Measurements from ENCODE around the gene INPP5F. TPM values are rescaled to one million over a fixed set of nuclear protein-coding genes. Genes with fewer than 3 reads are reported as not detected.
A peak's percentile ranks its signal among the peaks of the same experiment; 100 is the strongest.

INPP5F gene
- total RNA-seq, 6 experiments from 2014 or later: 8.7 to 12.8 (median 12.5) TPM

DNA sequence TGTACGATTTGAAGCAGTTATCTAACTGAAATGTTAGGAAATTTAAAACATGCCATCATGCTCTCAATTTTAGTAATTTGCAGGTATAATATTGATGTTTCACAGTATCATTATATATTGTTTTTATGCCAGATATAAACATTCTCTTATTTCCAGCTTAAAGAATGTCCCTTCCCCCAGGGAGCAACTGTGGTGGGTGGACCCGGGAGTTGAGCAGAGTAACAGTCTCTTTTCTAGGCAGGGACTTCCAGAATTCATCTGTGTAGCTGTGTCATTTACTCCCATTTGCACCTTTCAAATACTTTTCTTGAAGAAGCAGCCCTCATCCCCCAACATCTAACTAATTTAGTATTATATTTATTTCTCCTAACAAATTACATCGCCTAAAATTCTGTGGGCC lies 9.6 kb downstream of the INPP5F start:
- no peak for DNase-seq
- Mint-ChIP-seq H3K4me3 (no peak overlapping the region), H3K36me3 (ENCODE audit: low read depth) (no peaks in the 10 kb centered on the region), H3K9me3 (no peaks in the 10 kb centered on the region), H3K27me3 (ENCODE audit: insufficient read depth) (peaks cover 3% of the 10 kb centered on the region; the same call in 1 of the 2 replicates), H3K4me1 (ENCODE audit: low read depth) (peaks cover 52% of the 10 kb centered on the region), H3K27ac (no peak overlapping the region)
- no peak for TF ChIP-seq CTCF (IDR thresholded peaks at IDR 0.05)

- Mint-ChIP-seq H3K27ac (no peak overlapping the region), H3K36me3 (ENCODE audit: low read depth) (no peaks in the 10 kb centered on the region), H3K9me3 (no peaks in the 10 kb centered on the region), H3K27me3 (ENCODE audit: insufficient read depth) (peaks cover 3% of the 10 kb centered on the region; the same call in 1 of the 2 replicates), H3K4me1 (ENCODE audit: low read depth) (peaks cover 52% of the 10 kb centered on the region), H3K4me3 (no peak overlapping the region)
- no peak for DNase-seq
- no peak for TF ChIP-seq CTCF (IDR thresholded peaks at IDR 0.05)
Measured at GRCh38 chr10:119736220-119736619, 10.4 kb downstream of the INPP5F start.

- H3K27ac Mint-ChIP-seq: peak overlapping the region; percentile 96
- no peaks in the 10 kb centered on the region for H3K36me3 Mint-ChIP-seq (ENCODE audit: low read depth)
- no peaks in the 10 kb centered on the region for H3K9me3 Mint-ChIP-seq
- H3K27me3 Mint-ChIP-seq (ENCODE audit: insufficient read depth): peaks cover 3% of the 10 kb centered on the region; the same call in 1 of the 2 replicates
- H3K4me1 Mint-ChIP-seq (ENCODE audit: low read depth): peaks cover 52% of the 10 kb centered on the region
- peak overlapping the region; percentile 88 for H3K4me3 Mint-ChIP-seq
- TF ChIP-seq CTCF (IDR thresholded peaks at IDR 0.05): no peak
- DNase-seq: no peak
Measured at GRCh38 chr10:119737039-119737663, 11.3 kb downstream of the INPP5F start.

- no peak for TF ChIP-seq CTCF (IDR thresholded peaks at IDR 0.05)
- Mint-ChIP-seq H3K36me3 (ENCODE audit: low read depth) (no peaks in the 10 kb centered on the region), H3K4me3 (peak overlapping the region; percentile 88), H3K4me1 (ENCODE audit: low read depth) (peaks cover 55% of the 10 kb centered on the region), H3K27ac (peak overlapping the region; percentile 96), H3K27me3 (ENCODE audit: insufficient read depth) (peaks cover 3% of the 10 kb centered on the region; the same call in 1 of the 2 replicates), H3K9me3 (no peaks in the 10 kb centered on the region)
- DNase-seq: peak; percentile 81
Measured at GRCh38 chr10:119737823-119738222, 12.0 kb downstream of the INPP5F start.

DNA sequence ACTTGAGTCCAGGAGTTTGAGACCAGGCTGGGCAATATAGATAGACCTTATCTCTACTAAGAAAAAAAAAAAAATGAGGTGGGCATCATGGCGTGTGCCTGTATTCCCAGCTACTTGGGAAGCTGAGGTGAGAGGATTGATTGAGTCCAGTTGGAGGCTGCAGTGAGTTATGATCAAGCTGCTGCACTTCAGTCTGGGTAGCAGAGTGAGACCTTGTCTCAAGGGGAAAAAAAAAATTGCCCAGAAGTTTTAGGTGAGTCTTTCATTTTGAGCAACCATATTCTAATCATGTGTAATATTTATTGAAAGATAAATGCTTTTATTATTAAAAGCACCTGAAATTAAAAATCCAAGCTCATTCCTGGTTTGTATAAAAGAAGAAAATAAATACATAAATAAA lies 13.1 kb downstream of the INPP5F start:
- peaks cover 56% of the 10 kb centered on the region for H3K4me1 Mint-ChIP-seq (ENCODE audit: low read depth)

More for the DNA sequence above, 13.1 kb downstream of the INPP5F start:
- TF ChIP-seq CTCF (IDR thresholded peaks at IDR 0.05): no peak
- no peaks in the 10 kb centered on the region for H3K9me3 Mint-ChIP-seq
- peaks cover 3% of the 10 kb centered on the region; the same call in 1 of the 2 replicates for H3K27me3 Mint-ChIP-seq (ENCODE audit: insufficient read depth)
- no peaks in the 10 kb centered on the region for H3K36me3 Mint-ChIP-seq (ENCODE audit: low read depth)
- H3K27ac Mint-ChIP-seq: peak overlapping the region; percentile 35; the same call in 1 of the 2 replicates
- no peak for DNase-seq
- no peak overlapping the region for H3K4me3 Mint-ChIP-seq

All from HFFc6 (cell line).